ENCODE results near the gene ELK4.

GRCh38 chr1:205576805-205577761 lies 54.7 kb downstream of the ELK4 start:
- TF ChIP-seq POLR2A (IDR thresholded peaks at IDR 0.05; ENCODE audit: control extremely low read depth in 1 of 2, low read depth in 2 of 2, low read length in 2 of 2) (no peak), CTCF (IDR thresholded peaks at IDR 0.05; ENCODE audit: control extremely low read depth in 1 of 3, insufficient read depth in 1 of 3, low read depth in 1 of 3, low read length in 3 of 3) (peak in 1 of 3 experiments; percentile 8; a peak in 1 of 4 replicates), SRF (IDR thresholded peaks at IDR 0.05; ENCODE audit: low read depth, low read length) (no peak), TAF1 (IDR thresholded peaks at IDR 0.05; ENCODE audit: low read depth, low read length) (no peak), EZH2 (IDR thresholded peaks at IDR 0.05; ENCODE audit: low read depth, low read length, severe bottlenecking) (no peak), JUND (IDR thresholded peaks at IDR 0.05; ENCODE audit: low read length) (no peak), RFX5 (IDR thresholded peaks at IDR 0.05; ENCODE audit: borderline replicate concordance, low read depth, low read length) (no peak), ZNF274 (IDR thresholded peaks at IDR 0.05; ENCODE audit: borderline replicate concordance, extremely low read depth, low read length) (no peak)
